Gastrocnemius medialis (tissue), 4 donors: ENCODE results near the gene ZNF655. TPM values are rescaled to one million over a fixed set of nuclear protein-coding genes. Genes with fewer than 3 reads are reported as not detected.

Source experiments
- ATAC-seq, 2 donors: fragments of 150-250 bp; one replicate each; pipeline ENCODE4 v1.9.1; 2016
- DNase-seq, 2 donors: peaks; one replicate each; pipeline ENCODE4 v3.0.0-alpha.2; 2019
- H3K27ac ChIP-seq, 4 donors: fragments of 200-600 bp; sonication (generic); 1 replicate in 1 of 4; 2 replicates in 3 of 4; pipeline ENCODE4 v1.5.1; 2016 to 2018; ENCODE audit warnings: mild to moderate bottlenecking in 2 of 4, moderate library complexity in 1 of 4
- H3K27me3 ChIP-seq, 3 donors: fragments of 200-600 bp; sonication (generic) in 2 of 3; 1 replicate in 1 of 3; 2 replicates in 2 of 3; pipeline versions ENCODE4 v1.5.1 to v1.6.0; 2016 to 2019; ENCODE audit warnings: mild to moderate bottlenecking in 1 of 3, moderate library complexity in 1 of 3
- H3K36me3 ChIP-seq, 2 donors: fragments of 200-600 bp; sonication (generic) in 1 of 2; one replicate each; pipeline ENCODE4 v1.5.1; 2017 to 2018
- H3K4me1 ChIP-seq, 2 donors: fragments of 200-600 bp; sonication (generic) in 1 of 2; one replicate each; pipeline ENCODE4 v1.5.1; 2016 to 2017; ENCODE audit warnings: mild to moderate bottlenecking in 2 of 2
- H3K4me3 ChIP-seq, 4 donors: fragments of 200-600 bp; sonication (generic) in 3 of 4; 1 replicate in 1 of 4; 2 replicates in 3 of 4; pipeline ENCODE4 v1.5.1; 2016 to 2019; ENCODE audit warnings: mild to moderate bottlenecking in 2 of 4
- H3K9me3 ChIP-seq, 3 donors: fragments of 200-600 bp; sonication (generic) in 2 of 3; 1 replicate in 1 of 3; 2 replicates in 2 of 3; pipeline ENCODE4 v1.5.1; 2016 to 2019
- POLR2A ChIP-seq, 2 donors: fragments of 450-650 bp; IDR thresholded peaks; one replicate each; pipeline ENCODE4 v1.6.1; 2017; ENCODE audit warnings: antibody characterized with exemption in 2 of 2, mild to moderate bottlenecking in 2 of 2, moderate library complexity in 2 of 2
- in situ Hi-C, 4 donors: fragments of 200-750 bp; cut with MboI; loops; one replicate each; pipeline versions ENCODE4 v1.15.0 to v1.8.0; 2017; ENCODE audit warnings: low sequenced_read_pairs in 4 of 4
- intact Hi-C: fragments of 100-400 bp; cut with DNase I; formaldehyde crosslinking; loops from one replicate; pipeline ENCODE4 v1.15.1; 2023; ENCODE audit warnings: low total_unique reads
- total RNA-seq, 4 donors: library from RNA; depleted of rRNA; stranded (reverse); fragments of >200 nt; gene quantifications; one replicate each; pipeline versions ENCODE4 v1.1.0 to v1.2.3, GENCODE V29; 2016
- TF ChIP-seq, protein P1 (sequence below), 5 experiments: fragments of 450-650 bp in 3 of 5; fragments of 200-600 bp in 2 of 5; sonication (generic) in 2 of 5; IDR thresholded peaks in 4 of 5; conservative IDR thresholded peaks in 1 of 5; 1 replicate in 4 of 5; 2 replicates in 1 of 5; pipeline ENCODE4 v1.5.1; 2016 to 2019; ENCODE audit warnings: antibody characterized with exemption in 5 of 5, mild to moderate bottlenecking in 3 of 5, moderate library complexity in 3 of 5

ZNF655 gene
- total RNA-seq, 4 donors from 2014 or later = 41.5 to 85.1 (median 56.5) TPM

- Histone ChIP-seq H3K27me3 (no peaks in the 10 kb centered on the region), H3K27ac (no peak overlapping the region)
- intact Hi-C loops = no loop called here
Observed at GRCh38 chr7:99571768-99572167, 13.3 kb downstream of the ZNF655 start.

DNA sequence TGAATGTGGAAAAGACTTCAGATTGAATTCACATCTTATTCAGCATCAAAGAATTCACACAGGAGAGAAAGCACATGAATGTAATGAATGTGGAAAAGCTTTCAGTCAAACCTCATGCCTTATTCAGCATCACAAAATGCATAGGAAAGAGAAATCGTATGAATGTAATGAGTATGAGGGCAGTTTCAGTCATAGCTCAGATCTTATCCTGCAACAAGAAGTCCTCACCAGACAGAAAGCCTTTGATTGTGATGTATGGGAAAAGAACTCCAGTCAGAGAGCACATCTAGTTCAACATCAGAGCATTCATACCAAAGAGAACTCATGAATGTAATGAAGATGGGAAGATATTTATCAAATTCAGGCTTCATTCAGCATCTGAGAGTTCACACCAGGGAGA is 14.8 kb downstream of the ZNF655 start:
- Histone ChIP-seq H3K36me3 (peaks cover 0 to 34% of the 10 kb centered on the region in 2 donors), H3K27me3 (no peaks in the 10 kb centered on the region), H3K9me3 (no peaks in the 10 kb centered on the region), H3K4me3 (no peak overlapping the region), H3K4me1 (peaks cover 14 to 16% of the 10 kb centered on the region in 2 donors), H3K27ac (no peak overlapping the region)
- in situ Hi-C loops (no loop called here), intact Hi-C loops (no loop called here)
- TF ChIP-seq, protein P1, sequence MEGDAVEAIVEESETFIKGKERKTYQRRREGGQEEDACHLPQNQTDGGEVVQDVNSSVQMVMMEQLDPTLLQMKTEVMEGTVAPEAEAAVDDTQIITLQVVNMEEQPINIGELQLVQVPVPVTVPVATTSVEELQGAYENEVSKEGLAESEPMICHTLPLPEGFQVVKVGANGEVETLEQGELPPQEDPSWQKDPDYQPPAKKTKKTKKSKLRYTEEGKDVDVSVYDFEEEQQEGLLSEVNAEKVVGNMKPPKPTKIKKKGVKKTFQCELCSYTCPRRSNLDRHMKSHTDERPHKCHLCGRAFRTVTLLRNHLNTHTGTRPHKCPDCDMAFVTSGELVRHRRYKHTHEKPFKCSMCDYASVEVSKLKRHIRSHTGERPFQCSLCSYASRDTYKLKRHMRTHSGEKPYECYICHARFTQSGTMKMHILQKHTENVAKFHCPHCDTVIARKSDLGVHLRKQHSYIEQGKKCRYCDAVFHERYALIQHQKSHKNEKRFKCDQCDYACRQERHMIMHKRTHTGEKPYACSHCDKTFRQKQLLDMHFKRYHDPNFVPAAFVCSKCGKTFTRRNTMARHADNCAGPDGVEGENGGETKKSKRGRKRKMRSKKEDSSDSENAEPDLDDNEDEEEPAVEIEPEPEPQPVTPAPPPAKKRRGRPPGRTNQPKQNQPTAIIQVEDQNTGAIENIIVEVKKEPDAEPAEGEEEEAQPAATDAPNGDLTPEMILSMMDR (IDR thresholded peaks at IDR 0.05 in 4 of 5, conservative IDR thresholded peaks at IDR 0.05 in 1 of 5) = no peak
- no peak for TF ChIP-seq POLR2A (IDR thresholded peaks at IDR 0.05)
- ATAC-seq (no peak), DNase-seq (no peak)

More at GRCh38 chr7:99571768-99572167, 13.3 kb downstream of the ZNF655 start:
- Histone ChIP-seq H3K9me3 (no peaks in the 10 kb centered on the region), H3K4me3 (no peak overlapping the region), H3K36me3 (peaks cover 0 to 34% of the 10 kb centered on the region in 2 donors), H3K4me1 (peaks cover 2 to 3% of the 10 kb centered on the region in 2 donors)
- DNase-seq (no peak), ATAC-seq (no peak)
- in situ Hi-C loops = no loop called here
- TF ChIP-seq POLR2A (IDR thresholded peaks at IDR 0.05) = no peak
- TF ChIP-seq, protein P1 (IDR thresholded peaks at IDR 0.05 in 4 of 5, conservative IDR thresholded peaks at IDR 0.05 in 1 of 5) = no peak

- TF ChIP-seq, protein P1 (IDR thresholded peaks at IDR 0.05 in 4 of 5, conservative IDR thresholded peaks at IDR 0.05 in 1 of 5) = no peak
- no peak for TF ChIP-seq POLR2A (IDR thresholded peaks at IDR 0.05)
- Histone ChIP-seq H3K36me3 (peaks cover 0 to 8% of the 10 kb centered on the region in 2 donors), H3K4me3 (no peak overlapping the region), H3K9me3 (no peaks in the 10 kb centered on the region), H3K27ac (peak overlapping the region; percentile 72 to 81 (median 78)), H3K4me1 (peaks cover 26 to 27% of the 10 kb centered on the region in 2 donors), H3K27me3 (no peaks in the 10 kb centered on the region)
- intact Hi-C loops (loop anchor here (1.0 kb wide), 1 partner anchor 15 kb away; no protein-coding TSS in a partner anchor), in situ Hi-C loops (no loop called here)
- ATAC-seq (no peak), DNase-seq (no peak)
Observed at GRCh38 chr7:99576251-99576650, 17.8 kb downstream of the ZNF655 start.

GRCh38 chr7:99579281-99579955 is 21.0 kb downstream of the ZNF655 start:
- ATAC-seq (no peak), DNase-seq (no peak)
- intact Hi-C loops (no loop called here), in situ Hi-C loops (no loop called here)
- no peaks in the 10 kb centered on the region for H3K36me3 ChIP-seq
- H3K27ac ChIP-seq = peak overlapping the region in 1 of 4 donors; percentile 53
- H3K4me3 ChIP-seq = peak overlapping the region; percentile 62 to 74 (median 70)
- no peak for TF ChIP-seq POLR2A (IDR thresholded peaks at IDR 0.05)
- TF ChIP-seq, protein P1 (IDR thresholded peaks at IDR 0.05 in 4 of 5, conservative IDR thresholded peaks at IDR 0.05 in 1 of 5) = no peak
- no peaks in the 10 kb centered on the region for H3K27me3 ChIP-seq
- no peaks in the 10 kb centered on the region for H3K9me3 ChIP-seq
- H3K4me1 ChIP-seq = peaks cover 26 to 27% of the 10 kb centered on the region in 2 donors
